ENCODE data around the gene NYAP2. TPM values are rescaled to one million over a fixed set of nuclear protein-coding genes. Genes with fewer than 3 reads are reported as not detected.

NYAP2 gene
- total RNA-seq, 8 experiments from 2014 or later, result 0.13 to 9.2 (median 3.4) TPM

DNA sequence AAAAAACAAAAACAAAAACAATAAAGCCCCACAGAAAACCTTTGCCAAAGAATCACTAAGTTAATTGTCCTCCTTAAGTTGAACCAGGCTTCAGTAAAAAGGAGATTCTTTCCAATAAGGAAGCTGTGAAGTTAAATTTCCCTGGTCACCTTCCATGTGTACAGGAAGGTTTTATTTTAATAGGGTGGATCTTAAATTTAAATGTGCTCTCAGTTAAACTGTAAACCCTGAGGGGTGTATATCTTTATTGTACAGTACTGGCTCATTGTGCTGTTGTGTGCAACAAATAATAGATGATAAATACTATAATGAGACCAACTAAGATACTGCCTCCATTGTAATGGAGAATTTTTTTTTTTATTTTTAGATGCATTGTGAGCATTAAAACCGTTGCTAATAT is 97.1 kb downstream of the NYAP2 start:
- peak in 3 of 8 experiments; percentile 36 to 81 (median 65) for ATAC-seq (replicated peaks in 6 of 8)
- in situ Hi-C loops (cut with MboI; ENCODE audit: low pct_unique_long_range_greater_than_20kb in 2 of 9, low sequenced_read_pairs in 9 of 9, unreplicated experiment in 9 of 9), result no loop called here
- peaks cover 0 to 19% of the 10 kb centered on the region in 2 donors for H3K4me1 ChIP-seq (replicated peaks in 1 of 2)
- H3K4me3 ChIP-seq, result no peak overlapping the region
- no peak overlapping the region for H3K27ac ChIP-seq
- 0 to 89% (median 11%) methylated on average over 1 of the region's 1 CpG; no CpG with 5 or more reads in 3 of the 10 experiments for WGBS, 10 experiments

GRCh38 chr2:225497166-225497565 is 97.7 kb downstream of the NYAP2 start:
- H3K4me1 ChIP-seq (replicated peaks in 1 of 2), result peaks cover 0 to 19% of the 10 kb centered on the region in 2 donors
- ATAC-seq (replicated peaks in 6 of 8), result peak in 5 of 8 experiments; percentile 24 to 94 (median 85)
- no peak overlapping the region for H3K4me3 ChIP-seq
- in situ Hi-C loops (cut with MboI; ENCODE audit: low pct_unique_long_range_greater_than_20kb in 2 of 9, low sequenced_read_pairs in 9 of 9, unreplicated experiment in 9 of 9), result no loop called here
- H3K27ac ChIP-seq, result no peak overlapping the region
- WGBS, 10 experiments, result 7 to 100% (median 55%) methylated on average over 1 to 3 of the region's 3 CpGs; no CpG with 5 or more reads in 2 of the 10 experiments

DNA sequence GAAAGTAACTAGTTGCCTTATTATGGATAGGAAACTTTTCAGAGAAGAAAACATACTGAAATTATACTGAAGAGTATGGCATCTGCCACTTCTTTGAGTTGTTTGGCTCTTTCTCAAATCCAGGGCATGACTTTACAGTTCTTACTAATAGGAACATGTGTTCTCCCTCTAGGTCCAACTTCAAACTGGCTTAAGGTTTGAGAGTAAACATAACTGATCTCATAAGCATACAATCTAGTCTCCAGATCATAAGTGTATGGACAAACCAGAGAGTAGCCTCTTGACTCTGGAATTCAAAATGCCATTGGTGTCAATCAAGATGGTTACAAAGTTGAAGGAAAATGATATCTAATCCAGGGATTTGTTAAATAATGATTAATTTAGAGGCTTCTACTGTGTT is 101.5 kb downstream of the NYAP2 start:
- no peak for ATAC-seq (replicated peaks in 6 of 8)
- Histone ChIP-seq H3K4me3 (no peak overlapping the region), H3K27ac (no peak overlapping the region), H3K4me1 (replicated peaks in 1 of 2) (peaks cover 0 to 10% of the 10 kb centered on the region in 2 donors)
- in situ Hi-C loops (cut with MboI; ENCODE audit: low pct_unique_long_range_greater_than_20kb in 2 of 9, low sequenced_read_pairs in 9 of 9, unreplicated experiment in 9 of 9), result no loop called here

GRCh38 chr2:225502971-225503370 is 103.5 kb downstream of the NYAP2 start:
- H3K27ac ChIP-seq, result no peak overlapping the region
- 0 to 100% (median 50%) methylated on average over 1 of the region's 1 CpG; no CpG with 5 or more reads in 1 of the 10 experiments for WGBS, 10 experiments
- H3K4me1 ChIP-seq (replicated peaks in 1 of 2), result peaks cover 0 to 10% of the 10 kb centered on the region in 2 donors
- in situ Hi-C loops (cut with MboI; ENCODE audit: low pct_unique_long_range_greater_than_20kb in 2 of 9, low sequenced_read_pairs in 9 of 9, unreplicated experiment in 9 of 9), result no loop called here
- no peak overlapping the region for H3K4me3 ChIP-seq
- ATAC-seq (replicated peaks in 6 of 8), result peak in 1 of 8 experiments; percentile 53

DNA sequence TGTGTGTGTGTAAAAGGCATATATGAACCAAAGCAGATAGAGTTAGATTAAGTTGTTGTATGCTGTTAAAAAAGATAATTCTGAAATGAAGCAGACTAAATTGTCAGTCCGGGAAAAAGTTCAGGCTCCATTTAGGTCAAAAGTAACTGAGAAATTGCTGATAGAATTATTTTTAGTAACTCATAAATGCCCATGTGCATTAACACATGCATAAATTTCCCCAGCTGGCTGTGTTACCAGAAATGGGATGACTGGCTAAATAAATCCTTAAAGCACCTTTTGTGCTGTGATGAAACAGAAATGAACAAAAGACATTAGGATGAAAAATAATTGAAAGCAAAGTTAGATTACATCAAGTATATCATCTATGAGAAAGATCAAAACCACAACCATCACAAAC is 111.3 kb downstream of the NYAP2 start:
- Histone ChIP-seq H3K4me1 (replicated peaks in 1 of 2) (peaks cover 0 to 9% of the 10 kb centered on the region in 2 donors), H3K4me3 (no peak overlapping the region), H3K27ac (no peak overlapping the region)
- ATAC-seq (replicated peaks in 6 of 8), result peak in 5 of 8 experiments; percentile 12 to 72 (median 54)
- in situ Hi-C loops (cut with MboI; ENCODE audit: low pct_unique_long_range_greater_than_20kb in 2 of 9, low sequenced_read_pairs in 9 of 9, unreplicated experiment in 9 of 9), result no loop called here
- WGBS, 10 experiments, result 0 to 100% (median 64%) methylated on average over 1 of the region's 1 CpG; no CpG with 5 or more reads in 2 of the 10 experiments

GRCh38 chr2:225512469-225512868 is 113.0 kb downstream of the NYAP2 start:
- peaks cover 0 to 3% of the 10 kb centered on the region in 2 donors for H3K4me1 ChIP-seq (replicated peaks in 1 of 2)
- no peak overlapping the region for H3K4me3 ChIP-seq
- WGBS, 10 experiments, result 0 to 50% (median 18%) methylated on average over 1 of the region's 1 CpG; no CpG with 5 or more reads in 1 of the 10 experiments
- no peak overlapping the region for H3K27ac ChIP-seq
- in situ Hi-C loops (cut with MboI; ENCODE audit: low pct_unique_long_range_greater_than_20kb in 2 of 9, low sequenced_read_pairs in 9 of 9, unreplicated experiment in 9 of 9), result no loop called here
- no peak for ATAC-seq (replicated peaks in 6 of 8)

DNA sequence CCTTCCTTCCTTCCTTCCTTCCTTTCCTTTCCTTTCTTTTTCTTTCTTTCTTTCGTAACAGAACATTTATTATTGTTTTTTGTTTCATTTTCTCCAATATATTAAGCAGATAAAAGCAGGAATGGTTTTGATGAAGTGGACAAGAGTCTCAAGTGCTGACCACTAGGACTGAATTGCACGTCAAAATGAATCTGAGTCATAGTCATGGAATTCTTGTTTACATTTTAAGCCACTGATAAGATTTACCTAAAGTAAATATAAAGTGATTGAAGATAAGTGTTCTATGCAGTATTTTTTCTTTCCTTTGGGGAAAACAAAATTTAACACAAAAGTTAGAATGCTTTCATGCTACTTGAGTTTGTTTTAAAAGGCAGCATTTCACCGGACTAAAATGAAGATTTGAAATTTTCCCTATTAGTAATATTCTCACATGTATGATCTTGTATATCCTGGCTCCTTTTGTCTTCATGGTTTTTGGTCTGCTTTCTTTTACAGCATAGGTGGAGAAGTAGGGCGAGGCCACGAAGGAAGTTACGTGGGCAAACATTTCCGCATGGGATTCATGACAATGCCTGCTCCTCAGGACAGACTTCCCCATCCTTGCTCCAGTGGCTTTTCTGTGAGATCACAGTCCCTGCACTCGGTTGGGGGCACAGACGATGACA is 113.5 kb downstream of the NYAP2 start:
- 37 to 87% (median 80%) methylated on average over 1 to 8 of the region's 9 CpGs for whole genome bisulfite sequencing, 10 experiments
- Histone ChIP-seq H3K4me3 (no peak overlapping the region), H3K4me1 (replicated peaks in 1 of 2) (peaks cover 0 to 2% of the 10 kb centered on the region in 2 donors), H3K27ac (no peak overlapping the region)
- ATAC-seq (replicated peaks in 6 of 8), result no peak
- in situ Hi-C loops (cut with MboI; ENCODE audit: low pct_unique_long_range_greater_than_20kb in 2 of 9, low sequenced_read_pairs in 9 of 9, unreplicated experiment in 9 of 9), result no loop called here

DNA sequence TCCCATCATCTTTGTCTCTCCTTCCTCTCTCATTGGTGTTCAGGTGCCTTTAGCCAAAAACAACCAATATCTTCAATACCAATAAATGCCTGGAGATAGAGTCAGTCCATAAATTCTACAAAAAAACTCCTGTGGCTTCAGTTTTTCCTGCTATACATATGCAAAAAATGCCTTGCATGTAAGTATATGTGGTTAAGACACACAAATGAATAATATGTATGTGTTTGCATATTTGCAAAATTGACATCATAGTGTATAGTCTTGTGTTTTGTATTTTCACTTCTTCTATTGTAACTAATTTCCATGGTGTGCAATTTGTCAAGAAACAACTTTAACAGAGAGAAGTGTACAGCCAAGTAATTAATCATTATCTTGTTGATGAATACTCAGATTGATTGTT is 115.5 kb downstream of the NYAP2 start:
- in situ Hi-C loops (cut with MboI; ENCODE audit: low pct_unique_long_range_greater_than_20kb in 2 of 9, low sequenced_read_pairs in 9 of 9, unreplicated experiment in 9 of 9), result no loop called here
- ATAC-seq (replicated peaks in 6 of 8), result peak in 3 of 8 experiments; percentile 57 to 85 (median 57)
- Histone ChIP-seq H3K4me3 (no peak overlapping the region), H3K27ac (no peak overlapping the region), H3K4me1 (replicated peaks in 1 of 2) (peaks cover 0 to 2% of the 10 kb centered on the region in 2 donors)

DNA sequence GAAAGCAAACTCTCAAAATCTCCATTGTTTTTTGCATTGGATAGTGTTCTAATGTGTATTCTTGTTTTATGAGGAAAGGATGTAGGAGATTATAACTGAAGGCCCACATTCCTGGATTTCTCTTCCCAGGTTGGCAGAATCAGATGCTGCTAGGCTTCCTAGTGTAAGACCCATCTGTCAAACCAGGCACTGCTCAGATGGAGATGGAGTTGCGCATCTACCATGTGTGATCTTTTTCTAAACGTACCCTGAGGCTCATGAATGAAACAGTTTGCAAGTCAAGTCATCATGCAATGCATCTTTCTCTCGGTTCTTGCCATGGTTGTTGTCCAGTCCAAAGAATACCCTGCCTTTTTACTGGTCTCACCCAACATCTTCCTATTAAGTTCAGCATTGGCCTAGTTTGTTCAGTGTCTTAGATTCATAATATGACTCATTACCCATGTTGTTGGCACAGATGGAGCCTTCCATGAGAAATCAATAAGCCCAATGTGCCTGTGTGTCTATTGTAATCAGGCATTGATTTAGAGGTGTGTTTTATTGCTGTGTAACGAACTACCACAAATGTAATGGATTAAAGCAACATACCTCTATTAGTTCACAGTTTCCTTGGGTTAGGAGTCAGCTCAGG is 127.4 kb downstream of the NYAP2 start:
- 0 to 72% (median 33%) methylated on average over 1 to 4 of the region's 4 CpGs; no CpG with 5 or more reads in 4 of the 10 experiments for WGBS, 10 experiments
- Histone ChIP-seq H3K4me1 (replicated peaks in 1 of 2) (peaks cover 10 to 24% of the 10 kb centered on the region in 2 donors), H3K4me3 (no peak overlapping the region), H3K27ac (no peak overlapping the region)
- ATAC-seq (replicated peaks in 6 of 8), result peak in 5 of 8 experiments; percentile 24 to 90 (median 62)
- in situ Hi-C loops (cut with MboI; ENCODE audit: low pct_unique_long_range_greater_than_20kb in 2 of 9, low sequenced_read_pairs in 9 of 9, unreplicated experiment in 9 of 9), result no loop called here

DNA sequence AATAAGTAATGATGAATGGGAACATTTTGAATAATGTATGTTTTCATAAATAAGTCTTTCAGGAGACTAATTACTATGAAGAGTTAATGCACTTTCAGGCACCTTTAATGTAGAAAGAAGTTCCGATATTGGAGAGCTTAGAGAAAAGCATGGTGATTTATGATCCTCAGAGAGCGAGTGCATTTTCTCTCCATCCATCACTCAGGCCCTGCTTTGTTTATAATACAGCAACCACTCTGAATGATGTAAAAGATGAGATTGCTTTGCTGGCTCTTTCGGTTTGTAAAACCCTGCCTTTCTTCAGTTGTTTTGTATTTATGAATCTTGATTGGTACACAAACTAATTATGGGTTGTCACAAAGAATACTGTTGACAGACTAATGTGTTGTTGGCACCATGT is 132.0 kb downstream of the NYAP2 start:
- in situ Hi-C loops (cut with MboI; ENCODE audit: low pct_unique_long_range_greater_than_20kb in 2 of 9, low sequenced_read_pairs in 9 of 9, unreplicated experiment in 9 of 9), result no loop called here
- Histone ChIP-seq H3K27ac (no peak overlapping the region), H3K4me3 (no peak overlapping the region), H3K4me1 (replicated peaks in 1 of 2) (peaks cover 13 to 33% of the 10 kb centered on the region in 2 donors)
- ATAC-seq (replicated peaks in 6 of 8), result peak in 5 of 8 experiments; percentile 75 to 90 (median 85)
- WGBS, 10 experiments, result 6 to 70% (median 20%) methylated on average over 1 to 3 of the region's 3 CpGs; no CpG with 5 or more reads in 3 of the 10 experiments

DNA sequence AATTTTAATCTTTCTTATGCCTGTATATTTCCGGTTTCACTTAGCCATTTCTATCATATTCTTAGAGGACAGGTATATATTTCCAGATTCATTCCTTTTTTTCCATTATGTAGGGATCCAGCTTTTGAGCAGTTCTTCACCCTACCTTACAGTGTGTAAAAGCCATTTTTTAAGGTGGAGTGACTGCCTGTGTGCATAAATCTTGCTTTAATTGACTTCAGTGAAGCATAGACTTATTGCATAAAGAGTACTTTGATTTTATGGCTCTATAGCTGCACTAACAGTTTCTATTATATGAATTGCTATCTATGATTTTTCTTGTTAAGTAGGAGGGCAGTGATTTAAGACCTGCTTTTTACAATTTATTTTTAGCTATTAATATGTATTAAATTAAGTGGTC is 132.6 kb downstream of the NYAP2 start:
- peak in 5 of 8 experiments; percentile 59 to 86 (median 82) for ATAC-seq (replicated peaks in 6 of 8)

GRCh38 chr2:225534037-225534436 is 134.5 kb downstream of the NYAP2 start:
- Histone ChIP-seq H3K4me1 (replicated peaks in 1 of 2) (peaks cover 10 to 29% of the 10 kb centered on the region in 2 donors), H3K27ac (no peak overlapping the region), H3K4me3 (no peak overlapping the region)
- in situ Hi-C loops (cut with MboI; ENCODE audit: low pct_unique_long_range_greater_than_20kb in 2 of 9, low sequenced_read_pairs in 9 of 9, unreplicated experiment in 9 of 9), result no loop called here
- 3 to 80% (median 57%) methylated on average over 1 to 6 of the region's 6 CpGs for WGBS, 10 experiments
- ATAC-seq (replicated peaks in 6 of 8), result peak in 1 of 8 experiments; percentile 51

More for the DNA sequence above, 132.6 kb downstream of the NYAP2 start:
- Histone ChIP-seq H3K4me1 (replicated peaks in 1 of 2) (peaks cover 10 to 29% of the 10 kb centered on the region in 2 donors), H3K4me3 (no peak overlapping the region), H3K27ac (no peak overlapping the region)
- 25 to 90% (median 68%) methylated on average over 1 of the region's 1 CpG; no CpG with 5 or more reads in 2 of the 10 experiments for WGBS, 10 experiments
- in situ Hi-C loops (cut with MboI; ENCODE audit: low pct_unique_long_range_greater_than_20kb in 2 of 9, low sequenced_read_pairs in 9 of 9, unreplicated experiment in 9 of 9), result no loop called here

GRCh38 chr2:225534697-225535096 is 135.2 kb downstream of the NYAP2 start:
- H3K4me3 ChIP-seq, result no peak overlapping the region
- no peak overlapping the region for H3K27ac ChIP-seq
- ATAC-seq (replicated peaks in 6 of 8), result no peak
- in situ Hi-C loops (cut with MboI; ENCODE audit: low pct_unique_long_range_greater_than_20kb in 2 of 9, low sequenced_read_pairs in 9 of 9, unreplicated experiment in 9 of 9), result no loop called here
- H3K4me1 ChIP-seq (replicated peaks in 1 of 2), result peaks cover 10 to 29% of the 10 kb centered on the region in 2 donors
- WGBS, 10 experiments, result 80 to 100% (median 92%) methylated on average over 2 to 4 of the region's 4 CpGs; no CpG with 5 or more reads in 4 of the 10 experiments
